ENCODE results near the gene UMAD1. TPM values are rescaled to one million over a fixed set of nuclear protein-coding genes. Genes with fewer than 3 reads are reported as not detected.

UMAD1 gene
- total RNA-seq, 1 donor: 13.8 TPM

DNA sequence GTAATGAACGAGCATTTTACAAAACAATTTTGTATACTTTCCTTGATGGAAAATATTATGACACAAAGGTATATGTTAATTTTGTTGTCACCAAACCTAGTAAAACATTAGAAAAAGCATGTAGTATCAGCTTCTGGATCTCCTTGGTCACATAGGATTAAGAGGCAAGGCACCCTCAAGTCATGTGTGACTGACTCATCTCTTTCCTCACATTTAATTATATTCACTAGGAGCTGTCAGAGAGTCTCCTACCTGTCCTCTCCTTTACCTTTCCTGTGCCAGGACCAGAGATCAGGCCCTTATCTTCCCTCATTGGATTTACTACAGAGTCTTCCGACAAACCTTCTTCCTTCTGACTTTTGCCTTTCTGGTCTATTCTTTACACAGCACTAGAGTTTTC is 189.1 kb downstream of the UMAD1 start:
- H3K4me3 ChIP-seq (ENCODE audit: low read depth, low read length): no peak overlapping the region
- TF ChIP-seq, protein P1, sequence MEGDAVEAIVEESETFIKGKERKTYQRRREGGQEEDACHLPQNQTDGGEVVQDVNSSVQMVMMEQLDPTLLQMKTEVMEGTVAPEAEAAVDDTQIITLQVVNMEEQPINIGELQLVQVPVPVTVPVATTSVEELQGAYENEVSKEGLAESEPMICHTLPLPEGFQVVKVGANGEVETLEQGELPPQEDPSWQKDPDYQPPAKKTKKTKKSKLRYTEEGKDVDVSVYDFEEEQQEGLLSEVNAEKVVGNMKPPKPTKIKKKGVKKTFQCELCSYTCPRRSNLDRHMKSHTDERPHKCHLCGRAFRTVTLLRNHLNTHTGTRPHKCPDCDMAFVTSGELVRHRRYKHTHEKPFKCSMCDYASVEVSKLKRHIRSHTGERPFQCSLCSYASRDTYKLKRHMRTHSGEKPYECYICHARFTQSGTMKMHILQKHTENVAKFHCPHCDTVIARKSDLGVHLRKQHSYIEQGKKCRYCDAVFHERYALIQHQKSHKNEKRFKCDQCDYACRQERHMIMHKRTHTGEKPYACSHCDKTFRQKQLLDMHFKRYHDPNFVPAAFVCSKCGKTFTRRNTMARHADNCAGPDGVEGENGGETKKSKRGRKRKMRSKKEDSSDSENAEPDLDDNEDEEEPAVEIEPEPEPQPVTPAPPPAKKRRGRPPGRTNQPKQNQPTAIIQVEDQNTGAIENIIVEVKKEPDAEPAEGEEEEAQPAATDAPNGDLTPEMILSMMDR (IDR thresholded peaks at IDR 0.05; ENCODE audit: insufficient read depth, low read depth, low read length): no peak
- DNase-seq (ENCODE audit: low read depth): no peak

DNA sequence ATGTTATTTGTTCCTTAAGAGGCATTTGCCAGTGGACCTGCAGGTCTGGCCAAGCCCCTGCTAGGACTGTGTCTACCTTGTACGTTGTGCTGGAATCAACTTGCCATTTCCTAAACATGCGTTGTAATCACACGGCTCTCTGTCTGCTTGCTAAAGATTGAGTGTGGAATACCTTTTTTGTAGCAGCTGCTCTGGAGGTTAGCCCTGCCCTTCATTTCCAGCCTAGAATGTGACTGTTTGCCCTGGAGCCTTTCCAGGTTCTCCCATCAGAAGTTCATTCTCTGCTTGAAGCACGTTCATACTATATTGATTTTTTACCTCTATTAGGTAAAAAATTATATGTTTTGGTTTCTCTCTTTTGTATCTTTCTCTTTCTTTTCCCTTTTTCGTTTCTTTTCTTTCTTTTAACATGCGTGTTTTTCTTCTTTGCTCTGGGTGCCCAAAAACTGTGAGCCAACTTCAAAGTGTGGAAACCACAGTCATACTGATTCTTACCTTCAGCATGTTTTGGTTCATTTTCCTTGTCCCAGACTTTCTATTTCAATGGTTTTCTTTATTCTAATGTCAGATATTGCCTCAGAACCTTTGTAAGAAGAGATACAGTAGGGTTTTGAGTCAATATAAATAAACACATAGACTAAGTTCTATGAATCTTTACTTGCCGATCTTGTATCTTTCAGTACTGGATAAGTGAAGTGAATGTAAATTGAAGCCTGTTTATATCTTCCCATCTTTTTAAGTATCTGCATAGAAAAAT is 189.7 kb downstream of the UMAD1 start:
- TF ChIP-seq, protein P1 (IDR thresholded peaks at IDR 0.05; ENCODE audit: insufficient read depth, low read depth, low read length): no peak
- H3K4me3 ChIP-seq (ENCODE audit: low read depth, low read length): no peak overlapping the region
- no peak for DNase-seq (ENCODE audit: low read depth)

DNA sequence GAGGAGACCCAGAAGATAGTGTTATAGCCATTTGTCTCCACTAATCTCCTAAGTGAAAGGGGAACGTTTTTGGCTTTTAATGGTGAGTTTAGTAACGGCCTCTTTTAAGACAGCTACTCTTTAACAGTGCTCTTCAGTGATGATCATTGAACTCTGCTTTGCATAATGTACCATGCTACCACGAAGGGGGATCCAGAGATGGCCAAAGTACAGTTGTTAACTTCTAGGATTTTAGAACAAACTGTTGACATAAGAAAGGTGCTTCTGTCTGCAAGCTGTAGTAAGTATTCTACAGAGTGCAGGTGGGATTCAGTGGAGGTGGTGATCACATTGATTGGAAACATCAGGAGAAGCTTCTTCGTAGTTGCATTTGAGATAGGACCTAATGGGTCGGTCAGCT is 192.0 kb downstream of the UMAD1 start:
- no peak for DNase-seq (ENCODE audit: low read depth)
- H3K4me3 ChIP-seq (ENCODE audit: low read depth, low read length): no peak overlapping the region
- TF ChIP-seq, protein P1 (IDR thresholded peaks at IDR 0.05; ENCODE audit: insufficient read depth, low read depth, low read length): no peak

DNA sequence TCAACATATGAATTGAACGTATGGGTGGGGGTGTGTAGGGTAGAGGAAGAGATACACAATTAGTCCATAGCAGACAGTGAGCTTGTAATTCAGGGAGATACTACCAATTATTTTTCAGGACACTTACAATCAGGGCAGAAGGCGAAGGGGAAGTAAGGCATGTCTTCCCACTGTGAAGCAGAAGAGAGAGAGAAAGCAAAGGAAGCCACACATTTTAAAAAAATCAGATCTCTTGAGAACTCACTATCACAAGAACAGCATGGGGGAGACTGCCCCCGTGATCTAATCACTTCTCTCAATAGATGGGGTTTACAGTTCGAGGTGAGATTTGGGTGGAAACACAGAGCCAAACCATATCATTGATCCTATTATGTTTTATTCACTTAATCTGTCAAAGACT is 194.2 kb downstream of the UMAD1 start:
- TF ChIP-seq, protein P1 (IDR thresholded peaks at IDR 0.05; ENCODE audit: insufficient read depth, low read depth, low read length): no peak
- no peak for DNase-seq (ENCODE audit: low read depth)
- no peak overlapping the region for H3K4me3 ChIP-seq (ENCODE audit: low read depth, low read length)

DNA sequence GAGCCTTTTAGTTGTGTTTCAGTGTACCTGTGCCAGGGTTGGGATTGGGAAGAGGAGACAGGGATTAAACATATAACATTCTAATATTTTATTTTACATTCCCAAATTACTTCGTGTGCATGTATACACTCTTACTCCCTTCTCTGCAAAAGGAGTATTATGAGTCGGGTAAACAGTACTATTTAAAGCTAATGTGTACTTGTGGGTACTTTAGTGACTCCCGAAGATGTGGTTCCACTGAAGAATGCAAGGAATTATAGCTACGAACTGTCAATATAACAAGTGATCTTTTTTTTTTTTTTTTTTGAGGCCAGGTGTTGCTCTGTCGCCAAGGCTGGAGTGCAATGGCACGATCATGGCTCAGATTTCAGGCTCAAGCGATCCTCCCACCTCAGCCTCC is 200.5 kb downstream of the UMAD1 start:
- TF ChIP-seq, protein P1 (IDR thresholded peaks at IDR 0.05; ENCODE audit: insufficient read depth, low read depth, low read length): no peak
- DNase-seq (ENCODE audit: low read depth): no peak
- H3K4me3 ChIP-seq (ENCODE audit: low read depth, low read length): no peak overlapping the region

DNA sequence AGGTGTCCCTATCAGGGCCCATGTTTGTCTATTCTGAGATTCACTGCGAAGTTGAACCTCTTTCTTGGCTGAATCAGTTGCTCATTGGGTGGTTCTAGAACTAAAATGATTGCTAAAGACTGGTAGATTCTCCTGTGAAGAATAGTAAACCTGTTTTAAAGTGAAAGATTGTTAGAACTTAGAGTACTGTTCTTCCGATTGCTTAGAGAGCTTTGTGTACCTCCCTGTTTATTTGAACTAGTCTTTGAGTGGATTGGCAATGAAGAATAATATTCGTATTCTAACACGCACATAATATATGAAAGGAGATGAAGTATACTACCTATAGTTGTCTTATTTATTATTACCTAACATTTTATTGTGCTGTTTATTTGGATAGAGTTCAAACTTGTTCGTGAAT is 202.7 kb downstream of the UMAD1 start:
- no peak for DNase-seq (ENCODE audit: low read depth)
- no peak overlapping the region for H3K4me3 ChIP-seq (ENCODE audit: low read depth, low read length)
- TF ChIP-seq, protein P1 (IDR thresholded peaks at IDR 0.05; ENCODE audit: insufficient read depth, low read depth, low read length): no peak

DNA sequence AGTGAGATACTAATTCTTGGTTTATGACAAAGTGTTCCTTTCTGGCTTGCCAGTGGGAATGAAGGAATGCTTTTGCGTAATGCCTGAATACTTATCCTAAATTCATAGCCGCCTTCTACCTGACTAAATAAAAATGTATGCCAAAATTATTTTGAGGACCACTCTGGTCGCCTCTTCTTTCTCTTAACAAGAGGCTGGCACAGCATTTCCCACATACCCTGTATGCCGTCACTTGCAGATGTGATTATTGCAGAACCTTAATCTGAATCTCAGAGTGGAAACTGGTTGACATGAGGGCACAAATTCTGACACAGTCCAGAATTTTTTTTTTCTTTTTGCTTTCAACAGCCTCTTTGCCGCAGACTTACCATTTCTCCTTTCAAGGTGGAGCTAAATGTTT is 203.4 kb downstream of the UMAD1 start:
- TF ChIP-seq, protein P1 (IDR thresholded peaks at IDR 0.05; ENCODE audit: insufficient read depth, low read depth, low read length): no peak
- no peak overlapping the region for H3K4me3 ChIP-seq (ENCODE audit: low read depth, low read length)
- no peak for DNase-seq (ENCODE audit: low read depth)
